GM18517 (cell line): ENCODE data around the gene SIPA1.

Experiments used
- ATAC-seq: cut with Tn5 transposase; IDR thresholded peaks from one replicate; pipeline ENCODE4 v1.9.1; 2021; ENCODE audit warnings: mild to moderate bottlenecking, moderate library complexity; ENCODE audit not compliant: unreplicated experiment

The SIPA1 gene

DNA sequence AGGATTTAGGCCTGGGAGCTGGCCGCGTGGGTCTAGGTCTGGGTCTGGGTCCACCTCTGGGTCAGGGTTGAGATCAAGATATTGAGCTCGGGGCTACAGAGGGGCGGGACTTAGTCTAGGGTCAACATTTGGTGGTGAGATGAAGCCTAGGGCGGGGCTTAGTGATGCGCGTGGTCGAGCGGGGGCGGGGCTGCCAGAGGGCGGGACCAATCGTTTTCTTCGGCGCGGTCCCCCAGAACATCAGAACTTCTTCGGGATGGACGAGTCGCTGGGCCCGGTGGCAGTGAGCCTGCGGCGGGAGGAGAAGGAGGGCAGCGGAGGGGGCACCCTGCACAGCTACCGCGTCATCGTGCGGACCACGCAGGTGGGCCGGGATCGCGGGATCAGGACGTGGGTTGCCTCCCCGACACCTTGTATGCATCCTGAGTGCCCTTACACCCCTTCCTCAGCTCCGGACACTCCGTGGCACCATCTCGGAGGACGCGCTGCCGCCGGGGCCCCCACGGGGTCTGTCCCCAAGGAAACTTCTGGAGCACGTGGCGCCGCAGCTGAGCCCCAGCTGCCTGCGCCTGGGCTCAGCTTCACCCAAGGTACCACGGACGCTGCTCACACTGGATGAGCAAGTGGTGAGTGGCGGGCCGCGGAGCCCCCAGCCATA is 4.2 kb downstream of the SIPA1 start:
- ATAC-seq, result no peak

- no peak for ATAC-seq
Measured at GRCh38 chr11:65643971-65644370, 6.1 kb downstream of the SIPA1 start.

- no peak for ATAC-seq
Measured at GRCh38 chr11:65644837-65645236, 6.9 kb downstream of the SIPA1 start.

- ATAC-seq, result no peak
Measured at GRCh38 chr11:65645710-65646109, 7.8 kb downstream of the SIPA1 start.

- ATAC-seq, result no peak
Measured at GRCh38 chr11:65646288-65646957, 8.5 kb downstream of the SIPA1 start.

DNA sequence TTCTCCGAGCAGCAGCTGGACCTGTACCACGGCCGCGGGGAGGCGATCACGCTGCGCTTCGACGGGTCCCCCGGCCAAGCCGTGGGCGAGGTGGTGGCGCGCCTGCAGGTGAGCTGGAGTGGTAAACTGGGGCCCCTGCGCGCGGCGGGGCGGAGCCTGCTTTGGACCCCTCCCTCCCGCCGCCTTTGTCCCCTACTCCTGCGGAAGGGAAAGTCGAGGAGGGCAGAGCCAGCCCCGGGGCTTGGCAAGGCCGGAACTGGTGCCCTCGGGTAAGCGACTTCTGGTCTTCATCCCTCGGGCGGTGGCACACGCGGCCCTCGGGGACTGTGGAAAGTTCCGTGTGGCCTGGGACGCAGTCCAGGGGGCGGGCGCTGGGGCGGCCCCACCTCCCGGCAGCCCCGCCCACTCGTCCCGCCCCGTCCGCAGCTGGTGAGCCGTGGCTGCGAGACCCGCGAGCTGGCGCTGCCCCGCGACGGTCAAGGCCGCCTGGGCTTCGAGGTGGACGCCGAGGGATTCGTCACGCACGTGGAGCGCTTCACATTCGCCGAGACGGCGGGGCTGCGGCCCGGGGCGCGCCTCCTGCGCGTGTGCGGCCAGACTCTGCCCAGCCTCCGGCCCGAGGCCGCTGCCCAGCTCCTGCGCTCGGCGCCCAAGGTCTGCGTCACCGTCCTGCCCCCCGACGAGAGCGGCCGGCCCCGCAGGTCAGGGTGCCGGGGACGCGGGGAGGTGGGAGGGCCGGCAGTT is 9.2 kb downstream of the SIPA1 start:
- ATAC-seq, result no peak

DNA sequence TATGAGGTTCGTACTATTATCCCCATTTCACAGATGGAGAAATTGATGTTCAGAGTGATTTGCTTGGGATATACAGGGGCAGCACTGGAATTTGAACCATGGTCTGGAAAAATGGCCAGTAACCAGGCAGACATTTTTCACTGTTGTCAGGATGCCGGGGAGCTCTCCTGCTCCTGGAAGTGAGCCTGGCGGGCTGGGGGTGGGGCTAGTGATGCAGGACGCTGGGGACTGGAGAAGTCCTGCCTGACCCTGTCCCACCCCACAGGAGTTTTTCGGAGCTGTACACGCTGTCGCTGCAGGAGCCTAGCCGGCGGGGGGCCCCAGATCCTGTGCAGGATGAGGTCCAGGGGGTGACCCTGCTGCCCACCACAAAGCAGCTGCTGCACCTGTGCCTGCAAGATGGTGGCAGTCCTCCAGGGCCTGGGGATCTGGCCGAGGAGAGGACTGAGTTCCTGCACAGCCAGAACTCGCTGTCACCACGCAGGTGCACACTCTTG is 11.1 kb downstream of the SIPA1 start:
- no peak for ATAC-seq

DNA sequence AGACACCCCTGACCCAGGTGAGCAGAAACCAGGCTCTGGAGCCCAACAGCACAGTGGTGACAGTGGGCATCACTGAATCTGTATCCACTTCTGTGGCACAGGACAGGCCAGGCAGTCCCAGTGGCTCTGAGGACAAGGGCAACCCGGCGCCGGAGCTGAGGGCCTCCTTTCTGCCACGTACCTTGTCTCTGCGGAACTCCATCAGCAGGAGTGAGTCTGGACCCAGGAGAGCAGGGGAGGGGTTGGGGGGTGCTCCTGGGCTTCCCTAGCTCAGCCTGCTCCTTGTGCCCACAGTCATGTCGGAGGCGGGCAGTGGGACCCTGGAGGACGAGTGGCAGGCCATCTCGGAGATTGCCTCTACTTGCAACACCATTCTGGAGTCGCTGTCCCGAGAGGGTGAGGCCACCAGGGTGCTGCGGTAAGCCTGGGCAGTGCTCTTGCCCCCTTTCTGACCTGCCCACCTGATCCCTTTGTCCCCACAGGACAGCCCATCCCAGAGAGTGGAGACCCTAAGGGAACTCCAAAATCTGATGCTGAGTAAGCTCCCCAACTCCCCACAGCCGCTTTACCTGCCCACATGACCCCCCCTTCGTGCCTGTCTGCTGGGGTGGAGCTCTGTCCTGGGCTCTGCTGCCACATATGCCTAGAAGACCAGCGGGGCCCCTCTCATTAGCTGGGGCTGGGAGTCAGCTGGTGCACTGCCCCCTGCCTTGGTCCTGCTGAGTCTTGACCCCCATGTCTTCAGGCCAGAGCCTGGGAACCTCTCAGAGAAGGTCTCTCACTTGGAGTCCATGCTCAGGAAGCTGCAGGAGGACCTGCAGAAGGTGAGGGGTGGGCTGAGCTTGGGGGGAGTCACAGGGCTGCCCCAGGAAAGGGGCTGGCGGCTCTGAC is 12.0 kb downstream of the SIPA1 start:
- ATAC-seq, result no peak

- ATAC-seq, result no peak
Measured at GRCh38 chr11:65650547-65651338, 12.8 kb downstream of the SIPA1 start.

DNA sequence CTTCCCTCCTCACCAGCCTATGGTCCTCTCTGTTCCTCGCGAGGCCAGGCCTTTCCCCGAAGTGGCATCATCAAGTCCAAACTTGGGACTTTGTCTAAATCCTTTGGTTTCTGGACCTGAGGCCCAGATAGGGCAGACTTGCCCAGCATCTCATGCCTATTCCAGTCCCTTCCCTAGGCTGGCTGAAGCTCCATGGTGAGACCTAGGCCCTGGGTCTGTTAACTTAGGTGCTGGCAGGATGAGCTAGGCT is 13.4 kb downstream of the SIPA1 start:
- no peak for ATAC-seq

DNA sequence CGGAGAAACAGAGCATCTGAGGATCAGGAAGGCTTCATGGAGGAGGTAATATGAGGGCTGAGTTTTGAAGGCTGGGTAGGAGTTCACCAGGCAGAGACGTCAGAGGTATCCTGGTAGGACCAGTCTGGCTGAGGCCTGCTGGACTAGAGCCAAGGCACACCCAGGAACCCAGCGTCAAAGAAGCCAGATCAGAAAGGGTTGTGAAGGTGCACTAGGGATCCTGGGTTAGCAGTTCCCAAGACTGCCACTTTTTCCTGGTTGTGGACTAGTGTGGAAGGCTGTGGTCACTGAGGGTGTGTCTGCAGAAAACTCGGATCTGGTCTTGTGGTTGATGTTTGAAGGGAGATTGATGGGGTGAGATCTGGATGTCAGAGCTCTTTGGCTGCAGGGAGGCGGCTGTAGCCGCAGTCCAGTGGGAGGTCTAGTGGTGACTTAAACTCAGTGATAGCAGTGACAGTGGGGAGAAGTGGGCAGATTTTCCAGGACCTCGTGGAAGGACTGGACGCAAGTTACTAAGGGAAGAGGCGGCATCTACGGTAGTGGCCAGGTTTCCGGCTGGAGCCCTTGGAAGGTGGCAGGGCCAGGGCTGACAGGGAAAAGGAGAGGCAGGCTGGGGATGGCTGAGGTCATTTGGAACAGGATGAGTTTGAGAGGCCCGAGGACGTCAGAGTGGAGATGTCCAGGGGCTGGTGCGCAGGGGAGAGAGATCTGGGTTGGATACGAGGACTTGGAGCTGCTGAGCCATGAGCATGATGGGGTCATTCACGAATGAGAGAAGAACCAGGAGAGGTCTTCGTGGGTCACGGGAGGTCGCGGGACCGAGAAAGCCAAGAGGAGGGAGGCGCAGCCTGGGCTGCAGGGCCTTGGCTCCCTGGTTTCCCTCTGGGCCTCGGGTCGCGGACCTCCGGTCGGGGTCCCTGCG is 13.9 kb downstream of the SIPA1 start:
- peak; percentile 17 for ATAC-seq

DNA sequence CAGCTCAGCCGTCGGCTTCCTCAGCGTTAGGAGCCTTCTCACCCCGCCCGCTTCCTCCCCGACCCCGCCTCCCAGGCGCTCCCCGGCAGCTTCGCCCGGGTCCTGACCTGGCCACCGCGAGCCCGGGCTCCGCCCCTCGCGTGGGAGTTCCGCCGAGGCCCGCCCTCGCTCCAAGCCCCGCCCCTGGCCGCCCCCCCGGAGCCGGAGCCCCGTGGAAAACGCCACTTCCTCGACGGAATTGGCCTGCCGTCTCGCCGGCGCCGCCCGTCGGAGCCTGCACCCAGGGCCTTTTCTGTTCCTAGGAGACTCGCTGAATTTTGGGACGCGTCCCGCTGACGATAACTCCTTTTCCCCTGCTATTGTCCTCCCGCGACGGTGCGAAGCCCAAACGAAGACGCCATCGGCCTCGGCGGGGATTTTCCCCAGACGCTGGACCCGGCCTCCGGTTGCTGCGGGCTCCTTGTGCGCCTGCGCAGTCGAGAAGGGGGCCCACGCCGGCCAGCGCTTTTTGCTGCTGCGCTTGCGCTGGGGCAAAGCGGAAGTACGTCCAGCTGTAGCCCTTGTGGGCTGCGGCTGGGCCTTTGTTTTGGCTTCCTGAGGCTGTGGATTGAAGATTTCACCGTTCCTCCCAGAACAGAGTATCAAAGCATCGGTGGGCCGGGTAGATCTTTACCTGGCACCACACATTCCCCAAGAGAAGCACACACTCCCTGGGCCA is 14.8 kb downstream of the SIPA1 start:
- ATAC-seq, result peak; percentile 61

DNA sequence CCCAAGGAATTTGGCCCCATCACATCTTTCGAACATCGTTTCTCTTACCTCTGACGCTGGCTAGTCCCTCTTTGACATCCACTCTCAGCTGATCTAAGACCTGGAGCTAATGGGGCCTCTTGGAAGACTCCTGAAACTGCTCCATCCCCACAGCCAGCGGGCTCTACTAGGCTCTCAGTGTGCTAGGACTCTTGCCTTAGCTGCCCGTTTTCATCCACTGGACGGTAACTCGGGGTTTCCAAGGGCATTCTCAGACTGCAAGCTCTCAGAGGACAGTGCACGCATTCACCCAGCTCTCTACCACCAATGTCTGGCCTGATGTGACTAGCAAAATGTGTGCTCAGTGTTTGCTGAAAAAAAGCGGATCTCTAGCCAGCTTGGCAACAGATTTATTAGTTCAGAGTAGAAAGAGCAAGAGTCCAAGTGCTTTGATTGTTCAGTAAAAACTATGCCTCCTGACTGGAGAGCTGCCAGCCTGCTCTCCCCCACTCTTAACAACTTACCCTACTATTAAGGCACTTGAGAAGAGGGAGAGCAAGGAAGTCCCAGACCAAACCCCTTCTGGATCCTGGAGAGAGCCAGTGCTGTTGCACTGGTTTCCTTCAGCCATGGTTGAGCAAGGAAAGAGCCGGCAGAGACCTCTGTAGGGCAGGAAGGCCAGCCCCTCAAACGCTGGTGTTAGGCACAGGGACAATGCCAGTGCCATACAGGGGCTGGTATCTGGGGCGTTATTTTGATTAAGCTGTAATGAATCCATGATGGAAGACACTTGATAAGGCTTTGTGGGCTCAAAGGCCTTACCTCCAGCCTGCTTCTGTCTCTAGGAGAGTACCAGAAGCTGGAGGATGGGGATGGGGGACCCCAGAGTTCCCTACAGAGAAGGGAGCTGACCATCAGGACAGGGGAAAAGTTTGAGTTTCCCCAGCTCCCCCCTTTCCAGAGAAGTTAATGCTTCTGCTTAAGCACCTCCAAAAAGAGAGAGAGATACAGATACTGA is 15.6 kb downstream of the SIPA1 start:
- ATAC-seq, result no peak

DNA sequence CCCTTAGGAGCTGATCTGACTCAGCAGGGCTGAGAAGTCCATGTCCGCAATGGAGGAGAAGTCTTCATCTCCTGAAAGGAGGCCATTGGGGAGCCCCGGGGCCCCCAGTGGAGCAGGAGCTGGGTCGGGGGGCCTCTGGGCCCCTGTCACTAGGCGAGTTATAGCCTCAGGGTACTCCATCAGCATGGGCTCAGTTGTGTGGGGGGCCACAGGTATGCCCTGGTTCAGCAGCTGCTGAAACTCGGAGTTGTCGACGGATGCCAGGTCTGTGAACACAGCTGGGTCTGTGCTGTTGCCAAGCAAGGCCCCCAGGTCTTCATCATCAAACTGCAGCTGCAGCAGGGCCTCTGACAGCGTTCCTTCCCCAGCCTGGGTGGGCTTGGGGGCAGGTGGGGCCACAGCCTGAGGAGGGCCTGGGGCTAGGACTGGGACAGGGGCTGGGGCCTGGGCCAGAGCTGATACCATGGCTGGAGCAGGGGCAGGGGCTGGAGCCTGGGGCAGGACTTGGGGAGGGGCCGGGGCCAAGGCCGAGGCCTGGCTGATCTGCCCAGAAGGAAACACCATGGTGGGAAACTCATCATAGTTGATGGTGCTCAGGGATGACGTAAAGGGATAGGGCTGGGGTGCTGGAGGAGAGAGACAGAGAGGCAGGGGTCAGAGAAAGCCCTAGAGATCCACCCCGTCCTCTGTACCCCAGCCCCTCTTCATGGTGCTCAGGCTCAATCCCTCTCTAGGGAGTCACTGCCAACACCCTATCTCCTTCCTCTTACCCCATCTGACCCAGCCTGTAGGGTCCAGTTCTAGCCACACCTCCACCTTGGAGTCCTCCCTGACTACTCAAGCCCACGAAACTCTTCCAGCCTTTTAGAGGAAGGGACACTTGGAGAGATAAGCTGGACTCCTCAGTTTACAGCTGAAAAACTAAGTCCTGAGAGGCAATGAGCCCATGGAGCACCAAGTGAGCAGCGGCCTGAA is 16.8 kb downstream of the SIPA1 start:
- ATAC-seq, result no peak

GRCh38 chr11:65655570-65656332 is 17.9 kb downstream of the SIPA1 start:
- ATAC-seq, result no peak

GRCh38 chr11:65657426-65657825 is 19.5 kb downstream of the SIPA1 start:
- no peak for ATAC-seq
